ENCODE results near the gene VWA3A.

- TF ChIP-seq, protein P1, sequence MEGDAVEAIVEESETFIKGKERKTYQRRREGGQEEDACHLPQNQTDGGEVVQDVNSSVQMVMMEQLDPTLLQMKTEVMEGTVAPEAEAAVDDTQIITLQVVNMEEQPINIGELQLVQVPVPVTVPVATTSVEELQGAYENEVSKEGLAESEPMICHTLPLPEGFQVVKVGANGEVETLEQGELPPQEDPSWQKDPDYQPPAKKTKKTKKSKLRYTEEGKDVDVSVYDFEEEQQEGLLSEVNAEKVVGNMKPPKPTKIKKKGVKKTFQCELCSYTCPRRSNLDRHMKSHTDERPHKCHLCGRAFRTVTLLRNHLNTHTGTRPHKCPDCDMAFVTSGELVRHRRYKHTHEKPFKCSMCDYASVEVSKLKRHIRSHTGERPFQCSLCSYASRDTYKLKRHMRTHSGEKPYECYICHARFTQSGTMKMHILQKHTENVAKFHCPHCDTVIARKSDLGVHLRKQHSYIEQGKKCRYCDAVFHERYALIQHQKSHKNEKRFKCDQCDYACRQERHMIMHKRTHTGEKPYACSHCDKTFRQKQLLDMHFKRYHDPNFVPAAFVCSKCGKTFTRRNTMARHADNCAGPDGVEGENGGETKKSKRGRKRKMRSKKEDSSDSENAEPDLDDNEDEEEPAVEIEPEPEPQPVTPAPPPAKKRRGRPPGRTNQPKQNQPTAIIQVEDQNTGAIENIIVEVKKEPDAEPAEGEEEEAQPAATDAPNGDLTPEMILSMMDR (IDR thresholded peaks at IDR 0.05), result no peak
- no peak for TF ChIP-seq POLR2A (IDR thresholded peaks at IDR 0.05)
These were observed 27.1 kb upstream of the VWA3A start for GRCh38 chr16:22065252-22065651.

Data from lower leg skin (tissue), 3 donors.